Transverse colon (tissue), 4 donors: Measurements from ENCODE around the gene TUT4.
A peak's percentile ranks its signal among the peaks of the same experiment; 100 is the strongest.

Experiments
- EP300 ChIP-seq: sonication (generic); formaldehyde crosslinking; IDR thresholded peaks from one replicate; pipeline ENCODE4 v1.6.1; 2017; ENCODE audit warnings: antibody characterized with exemption, low read depth
- POLR2AphosphoS5 ChIP-seq, 3 donors: sonication (generic); formaldehyde crosslinking; IDR thresholded peaks; one replicate each; pipeline ENCODE4 v1.6.1; 2016; ENCODE audit warnings: antibody characterized with exemption in 3 of 3
- TF ChIP-seq, protein P1 (sequence below), 5 experiments: fragments of 200-600 bp in 3 of 5; fragments of 450-650 bp in 2 of 5; sonication (generic) in 3 of 5; IDR thresholded peaks; 1 replicate in 2 of 5; 2 replicates in 3 of 5; pipeline ENCODE4 v1.5.1; 2016 to 2017; ENCODE audit warnings: antibody characterized with exemption in 5 of 5, inconsistent platforms in 3 of 5, mild to moderate bottlenecking in 2 of 5, moderate library complexity in 1 of 5

DNA sequence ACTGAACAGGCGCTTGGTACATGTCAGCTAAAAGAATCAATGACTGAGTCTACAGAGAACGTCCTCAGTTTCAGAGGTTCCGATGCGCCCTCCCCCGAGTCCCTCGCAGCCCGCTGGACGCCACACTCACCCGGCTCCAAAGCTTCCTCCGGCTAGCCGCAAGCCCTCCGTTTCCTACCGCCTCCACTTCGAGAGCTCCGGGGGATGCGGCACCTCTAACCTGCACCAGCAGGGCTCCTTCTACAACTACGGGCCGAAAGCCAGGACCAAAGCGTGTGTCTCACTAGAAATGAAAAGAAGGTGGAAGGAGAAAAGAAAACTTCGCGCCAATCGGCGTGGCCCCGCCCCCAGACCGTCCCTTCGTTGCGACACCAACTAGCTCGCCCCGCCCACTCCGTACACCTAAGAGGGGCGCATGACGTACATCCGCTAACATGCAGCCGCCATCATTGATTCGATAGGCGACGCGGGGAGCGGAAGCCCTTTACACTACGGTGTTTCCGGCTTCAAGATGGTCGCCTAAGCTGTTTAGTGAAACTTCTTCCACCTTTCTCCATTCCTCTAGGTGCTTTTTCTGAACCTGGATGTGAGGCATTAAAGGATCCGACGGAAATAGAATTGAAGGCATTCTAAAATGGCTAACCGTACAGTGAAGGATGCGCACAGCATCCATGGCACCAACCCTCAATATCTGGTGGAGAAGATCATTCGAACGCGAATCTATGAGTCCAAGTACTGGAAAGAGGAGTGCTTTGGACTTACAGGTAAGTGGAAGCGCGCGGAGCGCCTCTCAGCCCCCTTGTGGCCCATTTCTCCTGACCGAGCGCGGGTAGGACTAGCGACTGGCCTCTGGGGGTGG lies 148.5 kb downstream of the TUT4 start, which contains the start of the genes ORC1 and PRPF38A:
- TF ChIP-seq POLR2AphosphoS5 (IDR thresholded peaks at IDR 0.05) (peak; percentile 71 to 92 (median 89)), EP300 (no peak)
- TF ChIP-seq, protein P1, sequence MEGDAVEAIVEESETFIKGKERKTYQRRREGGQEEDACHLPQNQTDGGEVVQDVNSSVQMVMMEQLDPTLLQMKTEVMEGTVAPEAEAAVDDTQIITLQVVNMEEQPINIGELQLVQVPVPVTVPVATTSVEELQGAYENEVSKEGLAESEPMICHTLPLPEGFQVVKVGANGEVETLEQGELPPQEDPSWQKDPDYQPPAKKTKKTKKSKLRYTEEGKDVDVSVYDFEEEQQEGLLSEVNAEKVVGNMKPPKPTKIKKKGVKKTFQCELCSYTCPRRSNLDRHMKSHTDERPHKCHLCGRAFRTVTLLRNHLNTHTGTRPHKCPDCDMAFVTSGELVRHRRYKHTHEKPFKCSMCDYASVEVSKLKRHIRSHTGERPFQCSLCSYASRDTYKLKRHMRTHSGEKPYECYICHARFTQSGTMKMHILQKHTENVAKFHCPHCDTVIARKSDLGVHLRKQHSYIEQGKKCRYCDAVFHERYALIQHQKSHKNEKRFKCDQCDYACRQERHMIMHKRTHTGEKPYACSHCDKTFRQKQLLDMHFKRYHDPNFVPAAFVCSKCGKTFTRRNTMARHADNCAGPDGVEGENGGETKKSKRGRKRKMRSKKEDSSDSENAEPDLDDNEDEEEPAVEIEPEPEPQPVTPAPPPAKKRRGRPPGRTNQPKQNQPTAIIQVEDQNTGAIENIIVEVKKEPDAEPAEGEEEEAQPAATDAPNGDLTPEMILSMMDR (IDR thresholded peaks at IDR 0.05), result peak; percentile 45 to 88 (median 50)
